ENCODE data around the gene CCDC17.

GRCh38 chr1:45656573-45657226, 32.8 kb upstream of the CCDC17 start:
- TF ChIP-seq CTCF (IDR thresholded peaks at IDR 0.05; ENCODE audit: borderline replicate concordance, extremely low read depth, low read length, poor library complexity, severe bottlenecking) (no peak), EZH2 (IDR thresholded peaks at IDR 0.05; ENCODE audit: borderline replicate concordance, low read depth, low read length, severe bottlenecking) (no peak)

Data from DND-41 (cell line).